ENCODE results near the gene FNDC3B.

- TF ChIP-seq CTCF (IDR thresholded peaks at IDR 0.05) (no peak), POLR2A (IDR thresholded peaks at IDR 0.05) (no peak)
Measured at GRCh38 chr3:172089250-172089649, 49.9 kb downstream of the FNDC3B start.
